Spleen (tissue), 7 donors: ENCODE data around the gene ESR1.

Source experiments
- POLR2AphosphoS5 ChIP-seq, 3 donors: sonication (generic); formaldehyde crosslinking; IDR thresholded peaks; one replicate each; pipeline ENCODE4 v1.5.1; 2017; ENCODE audit warnings: antibody characterized with exemption in 3 of 3
- TF ChIP-seq, protein P1 (sequence below), 11 experiments: fragments of 200-600 bp in 7 of 11; fragments of 450-650 bp in 4 of 11; sonication (generic) in 4 of 11; IDR thresholded peaks in 8 of 11; conservative IDR thresholded peaks in 3 of 11; 1 replicate in 7 of 11; 2 replicates in 4 of 11; pipeline versions ENCODE4 v1.4.0 to v1.8.0; 2016 to 2021; ENCODE audit warnings: antibody characterized with exemption in 11 of 11, inconsistent platforms in 4 of 11, mild to moderate bottlenecking in 1 of 11
- donor health status: DM: no; HTN: no; CAD: no; lungs with moderate emphysema.
- donor health status: DM: no; HTN: no; CAD: no.
- donor health status: DM: no; HTN: no; CAD: no.

DNA sequence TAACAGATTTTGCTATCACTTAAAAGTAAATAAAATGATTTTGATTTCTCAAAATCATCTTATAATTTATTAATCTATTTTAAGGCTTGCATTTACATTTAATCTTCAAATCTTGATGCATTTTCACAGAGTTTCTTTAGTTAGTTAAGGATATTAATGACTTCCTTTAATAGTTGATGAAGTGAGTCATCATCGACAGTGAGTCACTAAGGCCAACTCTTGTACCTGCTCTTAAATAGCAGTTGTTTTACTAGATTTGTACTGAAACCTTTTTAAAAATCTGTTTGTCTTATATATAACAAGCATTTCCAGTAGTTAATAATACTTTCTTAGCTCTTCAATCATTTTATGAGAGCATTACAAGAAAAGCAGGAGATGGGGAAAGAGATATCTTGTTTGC lies 191.7 kb downstream of the ESR1 start:
- TF ChIP-seq POLR2AphosphoS5 (IDR thresholded peaks at IDR 0.05): no peak
- TF ChIP-seq, protein P1, sequence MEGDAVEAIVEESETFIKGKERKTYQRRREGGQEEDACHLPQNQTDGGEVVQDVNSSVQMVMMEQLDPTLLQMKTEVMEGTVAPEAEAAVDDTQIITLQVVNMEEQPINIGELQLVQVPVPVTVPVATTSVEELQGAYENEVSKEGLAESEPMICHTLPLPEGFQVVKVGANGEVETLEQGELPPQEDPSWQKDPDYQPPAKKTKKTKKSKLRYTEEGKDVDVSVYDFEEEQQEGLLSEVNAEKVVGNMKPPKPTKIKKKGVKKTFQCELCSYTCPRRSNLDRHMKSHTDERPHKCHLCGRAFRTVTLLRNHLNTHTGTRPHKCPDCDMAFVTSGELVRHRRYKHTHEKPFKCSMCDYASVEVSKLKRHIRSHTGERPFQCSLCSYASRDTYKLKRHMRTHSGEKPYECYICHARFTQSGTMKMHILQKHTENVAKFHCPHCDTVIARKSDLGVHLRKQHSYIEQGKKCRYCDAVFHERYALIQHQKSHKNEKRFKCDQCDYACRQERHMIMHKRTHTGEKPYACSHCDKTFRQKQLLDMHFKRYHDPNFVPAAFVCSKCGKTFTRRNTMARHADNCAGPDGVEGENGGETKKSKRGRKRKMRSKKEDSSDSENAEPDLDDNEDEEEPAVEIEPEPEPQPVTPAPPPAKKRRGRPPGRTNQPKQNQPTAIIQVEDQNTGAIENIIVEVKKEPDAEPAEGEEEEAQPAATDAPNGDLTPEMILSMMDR (IDR thresholded peaks at IDR 0.05 in 8 of 11, conservative IDR thresholded peaks at IDR 0.05 in 3 of 11): no peak
